Activated gamma-delta T cell (primary cell): Measurements from ENCODE around the gene CD34.
"Not testable (repeated sequence)": the region's sequence is repeated elsewhere in the genome, so short reads cannot be mapped to it uniquely, and the experiment has no call there.

Experiments used
- DNase-seq: peaks from one replicate; lab custom pipeline; 2025; lab: John Stamatoyannopoulos, UW

CD34 gene

DNA sequence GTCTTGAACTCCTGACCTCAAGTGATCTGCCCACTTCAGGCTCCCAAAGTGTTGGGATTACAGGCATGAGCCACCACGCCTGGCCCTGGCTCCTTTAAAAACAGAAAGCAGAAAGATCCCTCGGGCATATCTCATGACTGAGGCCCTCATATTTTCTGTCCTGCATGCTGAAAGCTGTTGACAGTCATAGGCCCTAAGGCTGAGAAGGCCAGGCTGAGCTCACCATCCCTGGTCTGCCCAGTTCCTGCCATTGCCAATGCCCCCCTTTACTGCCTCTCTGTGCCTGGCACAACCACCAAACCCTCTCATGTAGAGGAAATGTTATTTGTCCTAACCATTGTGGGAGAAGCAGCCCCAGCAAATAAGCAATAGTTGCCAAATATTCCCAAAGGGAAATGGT is 12.7 kb downstream of the CD34 start:
- DNase-seq = no peak

DNA sequence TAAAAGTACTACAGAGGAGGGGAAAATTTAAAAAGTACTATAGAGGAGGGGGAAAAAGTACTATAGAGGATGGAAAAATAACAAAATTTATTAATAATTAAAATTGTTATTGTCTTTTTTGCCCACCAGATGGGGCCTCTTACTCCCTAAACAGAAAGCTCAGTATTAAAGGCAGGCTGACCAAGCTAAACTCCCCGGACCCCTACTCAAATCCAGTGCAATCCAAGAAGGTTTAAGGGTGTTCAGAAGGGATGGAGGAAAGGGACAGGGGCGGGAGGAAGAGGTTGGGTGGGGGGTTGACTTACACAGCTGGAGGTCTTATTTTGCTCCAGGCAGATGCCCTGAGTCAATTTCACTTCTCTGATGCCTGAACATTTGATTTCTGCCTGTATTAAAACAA is 13.7 kb downstream of the CD34 start:
- no peak for DNase-seq

DNA sequence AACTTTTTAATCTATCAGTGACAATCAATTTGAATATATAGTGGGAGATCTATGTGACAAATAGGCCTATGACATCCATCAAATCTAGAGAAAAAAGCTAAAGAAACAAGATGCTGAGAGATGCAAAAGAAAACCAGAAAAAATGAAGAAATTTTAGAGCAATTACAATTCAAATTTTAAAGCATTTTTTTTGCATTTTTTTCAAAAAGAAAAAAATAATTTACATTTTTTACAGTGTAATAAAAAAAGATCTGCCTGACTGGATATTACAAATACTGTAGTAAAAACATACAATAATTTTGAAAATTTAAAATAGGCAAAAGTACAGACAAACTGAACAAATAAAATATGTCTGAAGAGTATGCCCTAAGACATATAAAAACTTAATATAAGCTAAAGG is 14.4 kb downstream of the CD34 start:
- DNase-seq = no peak

DNA sequence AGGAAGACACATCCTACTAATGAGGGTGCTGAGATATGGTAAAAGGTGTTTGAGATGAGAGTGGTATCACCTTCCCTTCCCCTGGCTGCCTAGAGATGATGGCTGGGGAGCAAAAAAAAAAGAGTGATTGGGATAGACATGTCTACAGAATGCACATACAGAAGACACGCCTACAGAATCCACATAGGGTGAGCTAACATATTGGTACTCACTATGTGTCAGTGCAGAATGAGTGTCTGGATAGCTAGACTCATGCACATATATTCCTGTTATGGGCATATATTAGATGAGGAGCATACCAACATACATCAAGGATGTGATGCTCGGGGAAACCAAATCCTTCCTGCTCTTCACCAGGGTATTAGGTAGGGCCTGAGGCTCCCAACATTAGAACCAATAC is 16.2 kb downstream of the CD34 start:
- no peak for DNase-seq

DNA sequence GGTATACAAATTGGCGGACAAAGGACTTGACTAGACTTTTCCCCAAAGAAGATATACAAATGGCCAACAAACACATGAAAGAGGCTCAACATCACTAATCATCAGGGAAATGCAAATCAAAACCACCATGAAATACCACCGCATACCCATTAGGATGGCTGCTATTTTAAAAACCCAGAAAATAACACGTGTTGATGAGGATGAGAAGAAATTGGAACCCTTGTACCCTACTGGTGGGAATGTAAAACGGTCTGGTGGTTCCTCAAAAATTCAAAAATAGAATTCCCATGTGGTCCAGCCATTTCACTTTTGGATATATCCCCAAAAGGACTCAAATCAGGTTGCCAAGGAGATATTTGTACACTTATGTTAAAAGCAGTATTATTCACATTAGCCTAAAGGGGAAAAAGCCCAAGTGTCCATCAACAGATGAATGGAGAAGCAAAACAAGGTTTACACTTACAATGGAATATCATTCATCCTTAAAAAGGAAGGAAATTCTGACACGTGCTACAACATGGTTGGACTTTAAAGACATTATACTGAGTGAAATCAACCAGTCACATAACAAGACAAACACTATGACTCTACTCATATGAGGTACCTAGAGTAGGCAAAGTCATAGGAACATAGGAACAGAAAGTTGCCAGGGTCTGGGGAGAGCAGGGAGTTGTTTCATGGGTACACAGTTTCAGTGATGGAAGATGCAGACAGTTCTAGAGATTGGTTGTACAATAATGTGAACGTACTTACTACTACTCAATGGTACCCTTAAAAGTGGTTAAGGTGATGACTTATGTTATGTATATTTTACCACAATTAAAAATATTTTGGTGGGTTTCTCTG is 17.0 kb downstream of the CD34 start:
- no peak for DNase-seq

DNA sequence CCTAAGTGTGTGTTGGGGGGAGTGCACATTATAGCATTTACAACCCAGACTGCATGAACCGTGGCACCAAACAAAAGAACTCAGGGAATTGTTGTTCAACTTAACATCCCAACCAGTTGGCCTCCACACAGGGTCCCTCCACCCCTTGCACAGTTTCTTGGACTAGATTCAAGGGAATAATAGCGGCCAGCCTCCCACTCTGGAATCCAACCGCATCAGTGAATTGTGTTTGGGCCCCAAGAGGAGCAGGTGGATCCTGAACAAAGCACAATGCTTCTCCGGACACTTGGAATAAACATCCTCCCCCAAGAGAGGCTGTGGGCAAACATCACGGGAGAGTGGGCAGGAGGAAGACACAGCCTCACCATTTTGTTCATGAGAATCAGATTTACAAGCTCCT is 18.2 kb downstream of the CD34 start:
- DNase-seq = no peak

DNA sequence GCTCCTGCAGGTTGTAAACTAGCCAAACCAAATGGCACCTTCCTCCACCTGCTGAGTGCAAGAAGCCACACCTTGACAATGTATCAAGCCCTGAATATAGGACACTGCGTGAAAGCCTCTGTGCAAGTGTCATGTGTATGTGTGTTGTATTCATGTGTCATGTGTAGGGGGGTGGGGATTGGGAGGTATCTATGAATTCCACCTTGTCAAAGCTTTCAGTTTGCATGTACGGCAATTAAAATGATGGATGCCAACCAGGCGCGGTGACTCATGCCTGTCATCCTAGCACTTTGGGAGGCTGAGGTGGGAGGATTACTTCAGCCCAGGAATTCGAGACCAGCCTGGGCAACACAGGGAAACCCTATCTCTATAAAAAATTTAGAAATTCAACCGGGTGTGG is 19.8 kb downstream of the CD34 start:
- DNase-seq = no peak

DNA sequence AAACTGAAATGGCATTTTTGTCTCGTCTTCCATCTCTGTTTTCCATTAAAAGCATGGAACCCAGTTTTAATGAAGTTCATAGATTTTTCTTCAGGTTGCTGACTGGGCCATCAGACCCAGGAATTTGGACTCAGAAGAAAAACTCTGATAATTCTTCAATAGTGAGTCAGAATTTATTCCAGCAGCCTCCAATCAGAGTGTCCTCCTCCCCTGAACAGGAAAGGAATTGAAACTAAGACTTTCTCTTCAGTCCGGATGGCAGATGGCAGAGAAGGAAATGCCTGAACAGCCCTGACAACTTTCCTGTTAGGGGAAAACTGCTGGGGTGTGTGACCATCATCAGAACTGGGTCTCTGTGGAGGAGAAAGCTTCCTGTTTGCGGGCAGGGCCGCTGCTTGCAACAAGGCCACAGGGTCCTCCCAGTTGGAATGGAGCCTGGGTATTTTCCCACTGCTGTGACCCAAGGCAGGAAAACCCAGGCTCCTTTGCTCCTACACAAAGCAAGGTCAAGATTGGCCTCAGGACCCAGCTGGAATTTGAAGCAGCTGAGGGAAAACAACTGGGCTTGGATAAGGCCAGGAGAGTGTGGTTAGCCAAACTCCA is 20.7 kb downstream of the CD34 start:
- no peak for DNase-seq

DNA sequence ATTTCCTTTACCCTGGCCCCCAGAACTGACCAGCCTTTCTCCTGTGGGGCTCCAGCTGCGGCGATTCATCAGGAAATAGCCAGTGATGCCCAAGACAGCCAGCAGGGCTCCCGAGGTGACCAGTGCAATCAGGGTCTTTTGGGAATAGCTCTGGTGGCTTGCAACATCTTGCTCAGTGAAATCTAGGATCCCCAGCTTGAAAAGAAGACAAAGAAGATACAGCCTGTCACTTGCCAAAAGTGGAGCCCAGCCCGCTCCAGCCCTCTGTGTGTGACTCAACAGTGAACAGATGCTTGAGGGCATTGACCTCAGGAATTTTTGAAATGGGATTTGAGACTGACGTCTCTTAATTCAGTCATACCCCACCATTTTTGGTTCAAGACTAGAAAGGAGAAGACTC is 22.3 kb downstream of the CD34 start:
- DNase-seq = no peak

DNA sequence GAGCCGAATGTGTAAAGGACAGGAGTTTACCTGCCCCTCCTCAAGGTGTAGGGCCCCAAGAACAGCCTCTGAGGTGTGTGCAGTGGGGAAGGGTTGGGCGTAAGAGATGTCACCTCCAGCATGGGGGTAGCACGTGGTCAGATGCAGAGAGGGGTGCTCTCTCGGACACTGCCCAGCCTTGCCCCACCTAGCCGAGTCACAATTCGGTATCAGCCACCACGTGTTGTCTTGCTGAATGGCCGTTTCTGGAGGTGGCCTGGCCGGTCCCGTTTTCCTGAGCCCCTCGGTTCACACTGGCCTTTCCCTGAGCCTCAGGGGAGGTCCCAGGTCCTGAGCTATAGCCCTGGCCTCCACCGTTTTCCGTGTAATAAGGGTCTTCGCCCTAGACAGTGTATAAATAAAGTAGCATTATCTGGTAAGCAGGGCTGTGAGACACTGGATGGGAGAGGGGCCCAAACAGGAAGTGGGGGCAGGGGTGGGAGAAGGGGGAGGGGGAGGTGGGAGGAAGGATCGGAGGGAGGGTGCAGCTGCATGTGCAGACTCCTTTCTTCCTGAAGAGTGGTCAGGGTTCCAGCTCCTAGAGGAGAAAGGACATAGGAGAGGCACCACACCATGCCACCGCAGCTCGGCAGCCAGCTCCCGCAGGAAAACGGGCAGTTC is 23.3 kb downstream of the CD34 start:
- DNase-seq = no peak

DNA sequence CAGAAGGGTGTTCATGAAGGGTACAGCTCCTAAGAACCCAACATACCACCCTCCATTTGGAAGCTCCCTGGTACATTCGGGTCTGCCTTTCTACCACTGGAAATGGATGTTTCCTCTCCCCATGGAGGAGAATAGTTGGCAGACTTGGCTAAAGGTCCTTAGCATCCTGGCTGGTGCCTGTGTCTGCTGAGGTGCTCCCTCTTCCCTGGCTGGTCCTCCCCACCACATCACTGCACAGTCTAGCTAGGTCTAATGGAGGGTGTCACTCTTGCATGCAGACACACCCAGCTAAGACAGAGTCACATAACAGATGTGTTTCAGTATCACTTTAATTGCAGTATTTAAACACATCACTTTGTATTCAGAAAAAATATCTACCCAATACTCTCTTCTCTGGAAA is 24.7 kb downstream of the CD34 start:
- no peak for DNase-seq

DNA sequence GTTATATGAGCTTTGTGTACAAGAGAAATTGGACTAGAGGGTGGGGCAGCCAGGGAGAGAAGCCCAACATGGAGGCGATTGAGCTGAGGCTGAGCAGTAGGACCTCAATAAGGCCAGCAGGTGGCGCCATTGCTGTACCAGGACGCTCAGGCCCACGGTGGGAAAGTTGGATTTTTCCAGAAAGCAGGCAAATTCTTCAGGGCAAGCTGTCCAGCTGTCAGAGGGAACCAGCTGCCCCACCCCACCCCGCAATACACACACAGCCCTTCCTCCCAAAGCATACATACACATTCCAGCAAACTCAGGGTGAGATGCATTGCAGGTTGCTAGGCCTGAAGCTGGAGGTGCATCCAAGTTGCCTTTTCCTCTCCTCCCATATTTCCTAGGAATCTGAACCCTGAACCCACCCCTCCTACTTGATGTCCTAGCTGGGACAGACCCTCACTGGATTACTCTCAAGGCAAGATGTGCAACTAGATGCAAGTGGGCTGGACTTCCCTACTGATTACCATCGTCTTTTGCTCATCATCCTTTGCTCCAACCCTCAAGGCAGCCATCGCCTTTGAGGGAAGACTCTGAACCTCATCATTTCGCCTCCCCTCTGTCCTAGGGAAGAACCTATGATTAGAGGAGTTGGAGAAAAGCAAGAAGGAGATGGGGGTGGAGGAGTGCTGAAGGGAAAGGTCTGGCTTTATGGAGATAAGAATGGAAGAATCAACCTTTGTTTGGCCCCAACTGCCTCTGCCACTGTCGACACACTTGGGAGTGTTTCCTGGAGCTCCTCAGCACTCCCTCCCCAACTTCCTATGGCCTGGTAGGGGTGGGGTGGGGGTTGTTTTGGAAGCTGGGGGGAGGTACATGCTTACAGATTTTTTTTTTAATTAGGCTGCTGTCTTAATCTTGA is 25.5 kb downstream of the CD34 start:
- DNase-seq = no peak

DNA sequence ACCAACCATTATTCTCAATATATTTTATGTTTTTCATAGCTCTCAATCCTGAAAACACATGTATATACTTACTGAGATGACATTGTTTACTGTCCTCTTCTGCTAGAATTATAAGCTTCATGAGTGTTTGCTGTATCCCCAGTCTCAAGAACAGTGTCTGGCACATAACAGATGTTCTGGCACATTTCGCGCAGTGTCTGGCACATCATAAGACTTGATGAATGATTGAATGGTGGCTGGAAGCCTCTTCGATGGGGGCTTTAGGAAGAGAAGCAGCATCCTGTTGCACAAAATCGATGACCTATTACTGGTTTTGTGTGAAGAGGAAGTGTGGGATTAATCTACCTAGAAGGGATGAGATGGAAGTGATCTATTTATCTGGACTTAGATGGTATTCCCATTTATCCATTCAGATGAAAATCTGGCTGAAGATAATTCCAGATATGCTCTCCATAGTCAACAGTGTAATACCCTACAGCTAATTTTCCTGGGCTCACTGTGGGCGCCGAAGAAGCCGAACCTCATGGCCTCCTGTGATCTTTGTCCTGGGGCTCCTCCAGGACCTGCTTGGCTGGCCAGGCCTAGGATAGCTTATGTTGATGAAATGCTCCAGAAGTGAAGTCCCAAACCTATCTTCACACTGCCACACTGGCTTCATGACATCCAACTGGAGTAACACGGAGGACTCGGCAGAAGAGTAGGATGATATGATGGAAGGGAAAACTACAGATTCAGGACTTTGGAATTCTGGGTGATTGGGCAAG is 26.5 kb downstream of the CD34 start:
- DNase-seq = no peak

DNA sequence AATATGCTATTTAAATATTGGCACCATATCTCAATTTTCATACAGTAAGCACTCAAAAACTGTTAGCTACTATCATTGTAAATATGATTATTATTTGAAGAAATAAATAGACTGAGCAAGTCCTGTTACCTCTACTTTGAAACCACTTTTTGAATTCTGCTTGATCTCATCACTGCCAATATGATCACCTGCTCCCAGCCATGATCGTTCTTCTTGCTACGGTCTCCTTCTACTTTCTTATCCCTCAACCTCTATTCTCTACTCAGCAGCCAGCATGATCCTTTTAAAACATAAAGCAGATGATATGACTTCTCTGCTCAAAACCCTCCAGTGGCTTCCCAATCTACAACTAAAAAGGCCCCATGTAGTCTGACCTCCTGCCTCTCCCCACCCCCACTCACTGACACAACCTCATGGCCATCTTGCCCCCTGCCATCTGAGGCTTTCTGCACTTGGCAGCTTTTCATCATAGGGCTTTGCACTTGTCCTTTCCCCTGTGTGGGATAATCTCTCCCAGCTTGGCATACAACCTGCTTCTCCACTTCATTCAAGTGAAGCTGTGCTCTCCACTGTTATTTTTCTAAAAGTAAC is 27.2 kb downstream of the CD34 start:
- DNase-seq = no peak

DNA sequence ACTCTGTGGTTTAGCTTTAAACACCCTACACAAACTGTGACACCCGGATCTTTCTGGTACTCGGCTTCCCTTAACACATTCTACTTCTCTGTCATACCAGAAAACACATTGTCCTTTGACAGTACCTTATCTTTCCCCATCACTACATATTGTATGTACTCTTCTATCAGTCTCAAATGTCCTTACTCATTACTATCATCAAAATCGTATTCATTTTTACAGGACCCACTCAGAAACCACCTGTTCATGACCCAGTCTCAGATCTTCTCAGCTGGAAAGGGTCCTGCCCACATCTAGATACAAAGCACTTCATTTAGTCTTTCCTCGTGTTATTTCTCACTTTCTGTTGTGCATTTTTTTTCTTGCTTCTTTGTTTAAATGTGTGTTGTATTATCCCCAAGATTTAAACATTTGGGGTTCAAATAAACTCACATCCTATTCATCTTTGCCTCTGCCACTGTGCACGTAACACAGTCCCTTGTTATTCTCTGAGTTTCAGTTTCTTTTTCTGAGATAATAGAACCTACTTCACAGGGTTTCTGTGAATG is 27.7 kb downstream of the CD34 start:
- DNase-seq = no peak

DNA sequence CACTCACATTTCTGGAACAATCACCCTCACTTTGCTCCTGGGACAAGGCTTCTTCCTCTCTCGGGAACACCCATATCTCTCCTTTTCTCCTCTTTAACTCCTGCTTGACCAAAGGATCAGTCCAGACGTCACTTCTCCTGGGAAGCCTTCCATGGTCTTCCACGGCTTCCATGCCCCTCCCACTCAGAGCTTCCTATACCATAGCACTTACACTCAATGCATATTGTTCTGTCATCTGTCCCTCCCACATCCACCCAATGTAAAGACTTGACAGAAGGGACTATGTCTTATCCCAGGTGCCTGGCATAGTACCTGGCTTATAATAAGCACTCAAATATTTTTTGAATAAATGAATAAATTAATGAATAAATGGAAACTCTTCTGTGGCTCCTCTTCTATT is 28.2 kb downstream of the CD34 start:
- DNase-seq = no peak

DNA sequence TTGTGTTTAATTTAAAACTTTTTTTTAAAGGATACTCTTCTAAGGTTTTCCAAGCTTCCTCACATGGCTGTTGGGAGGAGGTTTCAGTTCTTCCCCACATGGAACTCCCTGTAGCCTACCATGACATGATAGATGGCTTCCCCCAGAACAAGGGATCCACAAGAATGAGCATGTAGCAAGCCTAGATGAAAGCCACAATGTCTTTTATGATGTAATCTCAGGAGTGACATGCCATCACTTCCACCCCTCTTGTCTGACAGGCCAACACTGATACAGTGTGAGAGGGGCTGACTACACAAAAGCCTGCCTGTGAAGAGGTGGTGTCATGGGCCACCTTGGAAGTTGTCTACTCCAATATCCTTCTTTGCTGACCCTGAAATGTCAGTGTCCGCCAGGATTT is 32.0 kb downstream of the CD34 start:
- no peak for DNase-seq

DNA sequence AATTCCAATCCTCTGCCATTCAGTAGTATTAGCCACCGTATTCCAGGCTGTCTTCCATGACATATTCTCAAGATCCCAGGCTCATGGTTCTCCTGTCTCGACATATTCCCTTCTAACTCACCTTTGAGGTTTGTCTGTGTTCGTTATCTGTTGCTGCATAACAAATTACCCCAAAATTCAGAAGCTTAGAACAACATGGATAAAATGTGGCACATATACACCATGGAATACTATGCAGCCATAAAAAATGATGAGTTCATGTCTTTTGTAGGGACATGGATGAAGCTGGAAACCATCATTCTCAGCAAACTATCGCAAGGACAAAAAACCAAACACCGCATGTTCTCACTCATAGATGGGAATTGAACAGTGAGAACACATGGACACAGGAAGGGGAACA is 33.0 kb downstream of the CD34 start:
- DNase-seq = not testable (repeated sequence)

DNA sequence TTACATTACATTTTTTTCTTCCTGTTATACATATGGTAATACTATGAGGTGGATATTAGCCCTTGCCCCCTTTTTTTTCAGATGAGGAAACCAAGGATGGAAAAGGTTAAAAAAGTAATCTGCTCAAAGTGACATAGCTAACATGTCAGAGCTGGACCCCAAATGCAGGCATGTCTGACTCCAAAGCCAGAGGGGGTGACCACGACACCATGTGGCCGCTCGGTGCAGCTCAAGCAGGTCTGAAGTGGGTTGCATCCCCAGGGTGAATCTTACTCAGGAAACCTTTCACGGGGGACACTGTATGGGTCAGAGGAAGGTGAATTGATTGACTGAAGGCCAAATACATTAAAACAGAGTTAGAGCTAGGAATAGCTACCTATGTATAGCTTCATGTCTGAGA is 34.8 kb downstream of the CD34 start:
- DNase-seq = no peak

DNA sequence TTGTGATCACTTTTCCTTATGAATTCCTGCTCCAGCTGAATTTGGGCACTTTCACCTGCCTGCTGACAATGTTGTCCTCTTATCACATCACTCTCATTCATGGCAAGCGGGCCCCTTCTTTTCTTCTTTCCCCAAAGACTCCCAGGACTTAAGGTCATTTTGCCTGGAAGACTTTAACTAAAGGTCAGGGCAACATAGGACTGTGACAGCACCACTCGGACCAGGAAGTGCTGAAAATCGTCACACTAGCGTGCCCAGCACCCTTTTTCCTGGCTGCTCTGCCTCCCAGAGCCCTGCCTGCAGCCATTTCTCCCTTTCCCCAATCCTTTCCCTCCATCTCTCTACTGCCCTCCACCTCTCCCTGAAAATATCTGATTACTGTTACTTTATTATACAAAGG is 35.4 kb downstream of the CD34 start:
- DNase-seq = no peak
